Sigmoid colon (tissue), 7 donors: Measurements from ENCODE around the gene TFG. TPM values are rescaled to one million over a fixed set of nuclear protein-coding genes. Genes with fewer than 3 reads are reported as not detected.

ENCODE experiments used
- DNase-seq: peaks from one replicate; pipeline ENCODE4 v3.0.0-alpha.2; 2019
- H3K27ac ChIP-seq, 4 donors: fragments of 200-600 bp; sonication (generic); one replicate each; pipeline ENCODE4 v1.5.1; 2016 to 2019; ENCODE audit warnings: mild to moderate bottlenecking in 1 of 4
- H3K27me3 ChIP-seq, 3 donors: fragments of 200-600 bp; sonication (generic); one replicate each; pipeline ENCODE4 v1.5.1; 2019; ENCODE audit warnings: mild to moderate bottlenecking in 1 of 3
- H3K36me3 ChIP-seq, 4 donors: fragments of 200-600 bp; sonication (generic); one replicate each; pipeline ENCODE4 v1.5.1; 2016 to 2019
- H3K4me1 ChIP-seq, 4 donors: fragments of 200-600 bp; sonication (generic); one replicate each; pipeline ENCODE4 v1.5.1; 2017 to 2019
- H3K4me3 ChIP-seq, 4 donors: fragments of 200-600 bp; sonication (generic); one replicate each; pipeline ENCODE4 v1.5.1; 2017 to 2019; ENCODE audit warnings: mild to moderate bottlenecking in 2 of 4, moderate library complexity in 1 of 4
- H3K9me3 ChIP-seq, 4 donors: fragments of 200-600 bp in 3 of 4; sonication (generic) in 3 of 4; one replicate each; pipeline versions ENCODE4 v1.5.1 to v1.6.1; 2013 to 2019
- EP300 ChIP-seq, 4 donors: sonication (generic); formaldehyde crosslinking; IDR thresholded peaks; one replicate each; pipeline ENCODE4 v1.6.1; 2017; ENCODE audit warnings: antibody characterized with exemption in 4 of 4
- POLR2A ChIP-seq, 2 donors: fragments of 450-650 bp; IDR thresholded peaks; one replicate each; pipeline ENCODE4 v1.6.1; 2016; ENCODE audit warnings: antibody characterized with exemption in 2 of 2, mild to moderate bottlenecking in 2 of 2, moderate library complexity in 2 of 2
- POLR2AphosphoS5 ChIP-seq, 4 donors: sonication (generic); formaldehyde crosslinking; IDR thresholded peaks; one replicate each; pipeline ENCODE4 v1.6.1; 2017; ENCODE audit warnings: antibody characterized with exemption in 4 of 4
- WGBS, 2 donors: extraction: QIAGEN DNeasy Blood & Tissue Kit; methylation state at CpG; one replicate each; pipeline ENCODE4 v1.1.7; 2013; 5-methylcytosine and 5-hydroxymethylcytosine counted together
- intact Hi-C: fragments of 100-400 bp; cut with DNase I; formaldehyde crosslinking; loops from one replicate; pipeline ENCODE4 v1.15.1; 2023
- polyA plus RNA-seq, 3 donors: library from polyadenylated mRNA; stranded (reverse); fragments of 200-250 nt; gene quantifications; one replicate each; pipeline ENCODE4 v1.2.3, GENCODE V29; 2013
- total RNA-seq, 4 donors: library from RNA; depleted of rRNA; stranded (reverse); fragments of >200 nt; gene quantifications; one replicate each; pipeline ENCODE4 v1.1.0, GENCODE V29; 2016
- TF ChIP-seq, protein P1 (sequence below), 4 experiments: fragments of 450-650 bp in 3 of 4; fragments of 200-600 bp in 1 of 4; IDR thresholded peaks; one replicate each; pipeline ENCODE4 v1.5.1; 2016 to 2019; ENCODE audit warnings: antibody characterized with exemption in 4 of 4, mild to moderate bottlenecking in 3 of 4, moderate library complexity in 2 of 4
- donor health status: healthy with polysubstance abuse.
- donor health status: Bipolar disorder and iron deficiency.
- donor health status: healthy.

TFG gene
- total and polyA plus RNA-seq, 7 donors, result 52.0 to 139 (median 64.9) TPM

DNA sequence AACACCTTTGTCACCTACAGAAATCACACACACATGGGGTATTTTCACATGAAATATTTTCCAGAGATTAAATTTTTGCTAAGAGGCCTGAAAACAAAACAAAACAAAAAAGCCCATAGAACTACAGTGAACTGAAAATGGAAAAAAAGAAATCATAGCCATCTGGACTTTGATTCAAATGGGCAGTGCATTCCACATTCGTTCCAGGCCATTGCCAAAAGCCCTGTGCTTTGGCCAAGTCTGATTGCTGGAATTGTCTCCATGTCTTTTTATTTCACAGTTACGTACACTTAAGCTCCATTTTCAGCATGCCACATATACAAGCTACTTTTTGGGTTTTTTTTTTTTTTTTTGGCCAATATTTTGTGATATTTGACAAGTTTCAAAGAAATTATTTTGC is 47.1 kb downstream of the TFG start:
- intact Hi-C loops, result no loop called here
- Histone ChIP-seq H3K9me3 (no peaks in the 10 kb centered on the region), H3K36me3 (peaks cover 0 to 37% (median 7%) of the 10 kb centered on the region in 4 donors), H3K4me3 (no peak overlapping the region), H3K4me1 (peaks cover 0 to 7% (median 0%) of the 10 kb centered on the region in 4 donors), H3K27me3 (no peaks in the 10 kb centered on the region), H3K27ac (peak overlapping the region in 3 of 4 donors; percentile 2 to 25 (median 4))
- WGBS, 2 donors, result 59 to 82% methylated on average over 2 of the region's 2 CpGs
- TF ChIP-seq, protein P1, sequence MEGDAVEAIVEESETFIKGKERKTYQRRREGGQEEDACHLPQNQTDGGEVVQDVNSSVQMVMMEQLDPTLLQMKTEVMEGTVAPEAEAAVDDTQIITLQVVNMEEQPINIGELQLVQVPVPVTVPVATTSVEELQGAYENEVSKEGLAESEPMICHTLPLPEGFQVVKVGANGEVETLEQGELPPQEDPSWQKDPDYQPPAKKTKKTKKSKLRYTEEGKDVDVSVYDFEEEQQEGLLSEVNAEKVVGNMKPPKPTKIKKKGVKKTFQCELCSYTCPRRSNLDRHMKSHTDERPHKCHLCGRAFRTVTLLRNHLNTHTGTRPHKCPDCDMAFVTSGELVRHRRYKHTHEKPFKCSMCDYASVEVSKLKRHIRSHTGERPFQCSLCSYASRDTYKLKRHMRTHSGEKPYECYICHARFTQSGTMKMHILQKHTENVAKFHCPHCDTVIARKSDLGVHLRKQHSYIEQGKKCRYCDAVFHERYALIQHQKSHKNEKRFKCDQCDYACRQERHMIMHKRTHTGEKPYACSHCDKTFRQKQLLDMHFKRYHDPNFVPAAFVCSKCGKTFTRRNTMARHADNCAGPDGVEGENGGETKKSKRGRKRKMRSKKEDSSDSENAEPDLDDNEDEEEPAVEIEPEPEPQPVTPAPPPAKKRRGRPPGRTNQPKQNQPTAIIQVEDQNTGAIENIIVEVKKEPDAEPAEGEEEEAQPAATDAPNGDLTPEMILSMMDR (IDR thresholded peaks at IDR 0.05), result no peak
- TF ChIP-seq POLR2AphosphoS5 (IDR thresholded peaks at IDR 0.05), result peak in 1 of 4 donors; percentile 9
- DNase-seq, result no peak

GRCh38 chr3:100759159-100759558 is 49.9 kb downstream of the TFG start:
- Histone ChIP-seq H3K4me3 (no peak overlapping the region), H3K4me1 (peaks cover 0 to 7% (median 0%) of the 10 kb centered on the region in 4 donors), H3K9me3 (no peaks in the 10 kb centered on the region), H3K36me3 (peaks cover 0 to 10% (median 1%) of the 10 kb centered on the region in 4 donors), H3K27me3 (no peaks in the 10 kb centered on the region), H3K27ac (no peak overlapping the region)
- intact Hi-C loops, result no loop called here
- TF ChIP-seq EP300 (IDR thresholded peaks at IDR 0.05) (no peak), POLR2AphosphoS5 (IDR thresholded peaks at IDR 0.05) (no peak), POLR2A (IDR thresholded peaks at IDR 0.05) (no peak)
- TF ChIP-seq, protein P1 (IDR thresholded peaks at IDR 0.05), result no peak
- WGBS, 2 donors, result 42 to 63% methylated on average over 3 of the region's 3 CpGs
- no peak for DNase-seq

DNA sequence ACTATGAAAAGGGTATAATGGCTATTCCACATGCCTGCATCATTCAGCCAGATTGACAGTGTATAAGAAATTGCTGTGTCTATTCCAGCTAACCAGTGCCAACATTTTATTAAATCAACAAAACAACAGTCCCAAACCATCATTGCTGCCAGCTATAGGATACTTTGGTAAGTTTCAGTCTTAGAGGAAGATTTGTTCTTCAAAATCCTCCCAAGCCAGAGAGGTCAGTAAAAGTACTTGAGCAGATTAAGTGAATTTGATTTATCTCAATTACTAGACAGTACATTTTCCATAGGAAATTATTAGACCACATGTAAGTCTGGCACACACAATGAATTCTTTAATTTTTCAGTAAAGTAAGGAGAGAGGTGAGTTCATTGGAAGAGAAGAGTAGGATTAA is 50.7 kb downstream of the TFG start:
- Histone ChIP-seq H3K9me3 (no peaks in the 10 kb centered on the region), H3K4me3 (no peak overlapping the region), H3K36me3 (peaks cover 0 to 6% (median 1%) of the 10 kb centered on the region in 4 donors), H3K27me3 (no peaks in the 10 kb centered on the region), H3K27ac (no peak overlapping the region), H3K4me1 (peaks cover 0 to 7% (median 0%) of the 10 kb centered on the region in 4 donors)
- TF ChIP-seq EP300 (IDR thresholded peaks at IDR 0.05) (no peak), POLR2A (IDR thresholded peaks at IDR 0.05) (no peak), POLR2AphosphoS5 (IDR thresholded peaks at IDR 0.05) (no peak)
- TF ChIP-seq, protein P1 (IDR thresholded peaks at IDR 0.05), result no peak
- no peak for DNase-seq
- intact Hi-C loops, result no loop called here

- Histone ChIP-seq H3K9me3 (no peaks in the 10 kb centered on the region), H3K36me3 (peaks cover 0 to 3% (median 1%) of the 10 kb centered on the region in 4 donors), H3K27ac (no peak overlapping the region), H3K4me1 (peaks cover 0 to 7% (median 0%) of the 10 kb centered on the region in 4 donors), H3K4me3 (no peak overlapping the region), H3K27me3 (no peaks in the 10 kb centered on the region)
- no peak for DNase-seq
- WGBS, 2 donors, result 49 to 61% methylated on average over 4 of the region's 4 CpGs
- intact Hi-C loops, result no loop called here
- TF ChIP-seq, protein P1 (IDR thresholded peaks at IDR 0.05), result no peak
- TF ChIP-seq POLR2A (IDR thresholded peaks at IDR 0.05) (no peak), EP300 (IDR thresholded peaks at IDR 0.05) (no peak), POLR2AphosphoS5 (IDR thresholded peaks at IDR 0.05) (no peak)
Observed at GRCh38 chr3:100760377-100760776, 51.1 kb downstream of the TFG start.
